ENCODE measurements around the gene LRRIQ4.

The LRRIQ4 gene

DNA sequence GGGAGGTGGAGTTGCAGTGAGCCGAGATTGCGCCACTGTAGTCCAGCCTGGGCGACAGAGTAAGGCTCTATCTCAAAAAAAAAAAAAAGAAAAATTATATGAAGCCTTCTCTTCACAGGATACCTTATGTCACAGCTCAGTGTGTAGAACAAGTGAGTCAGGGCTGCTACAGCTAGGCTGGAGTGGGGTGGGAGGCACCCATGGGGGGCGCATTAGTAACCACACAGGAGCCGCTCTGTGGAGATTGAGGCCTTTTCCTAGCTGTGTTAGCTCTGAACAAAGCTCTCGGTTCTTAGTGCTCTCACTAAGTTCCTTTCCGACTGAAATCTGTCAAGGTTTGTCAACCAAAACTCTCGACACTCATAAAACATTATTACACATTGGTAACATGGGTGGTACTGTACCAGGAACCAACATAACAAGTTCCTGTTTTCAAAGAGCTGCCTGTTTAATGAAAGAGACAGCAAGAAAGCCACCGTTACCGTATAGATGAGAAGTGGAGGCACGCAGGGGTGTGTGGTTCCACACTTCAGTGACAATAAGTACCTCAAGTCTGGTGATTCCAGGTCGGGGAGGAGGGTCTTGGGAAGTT, 52.6 kb downstream of the LRRIQ4 start:
- H4K20me1 ChIP-seq (ENCODE audit: insufficient read depth, low read length, poor library complexity, severe bottlenecking): no peaks in the 10 kb centered on the region
- H3K9me3 ChIP-seq (ENCODE audit: insufficient read depth, low read depth, low read length): no peaks in the 10 kb centered on the region
- peaks cover 3% of the 10 kb centered on the region for H3K4me1 ChIP-seq (ENCODE audit: insufficient read depth, low read length, poor library complexity, severe bottlenecking)
- no peak overlapping the region for H2AFZ ChIP-seq (ENCODE audit: low read length)
- TF ChIP-seq EZH2phosphoT487 (IDR thresholded peaks at IDR 0.05; ENCODE audit: borderline replicate concordance): no peak
- TF ChIP-seq, protein P1, sequence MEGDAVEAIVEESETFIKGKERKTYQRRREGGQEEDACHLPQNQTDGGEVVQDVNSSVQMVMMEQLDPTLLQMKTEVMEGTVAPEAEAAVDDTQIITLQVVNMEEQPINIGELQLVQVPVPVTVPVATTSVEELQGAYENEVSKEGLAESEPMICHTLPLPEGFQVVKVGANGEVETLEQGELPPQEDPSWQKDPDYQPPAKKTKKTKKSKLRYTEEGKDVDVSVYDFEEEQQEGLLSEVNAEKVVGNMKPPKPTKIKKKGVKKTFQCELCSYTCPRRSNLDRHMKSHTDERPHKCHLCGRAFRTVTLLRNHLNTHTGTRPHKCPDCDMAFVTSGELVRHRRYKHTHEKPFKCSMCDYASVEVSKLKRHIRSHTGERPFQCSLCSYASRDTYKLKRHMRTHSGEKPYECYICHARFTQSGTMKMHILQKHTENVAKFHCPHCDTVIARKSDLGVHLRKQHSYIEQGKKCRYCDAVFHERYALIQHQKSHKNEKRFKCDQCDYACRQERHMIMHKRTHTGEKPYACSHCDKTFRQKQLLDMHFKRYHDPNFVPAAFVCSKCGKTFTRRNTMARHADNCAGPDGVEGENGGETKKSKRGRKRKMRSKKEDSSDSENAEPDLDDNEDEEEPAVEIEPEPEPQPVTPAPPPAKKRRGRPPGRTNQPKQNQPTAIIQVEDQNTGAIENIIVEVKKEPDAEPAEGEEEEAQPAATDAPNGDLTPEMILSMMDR (conservative IDR thresholded peaks at IDR 0.05; ENCODE audit: low read length): no peak
- H3K9me2 ChIP-seq (replicated peaks; ENCODE audit: low read depth, low read length): no peaks in the 10 kb centered on the region
- H3K27me3 ChIP-seq (ENCODE audit: insufficient read depth, low read length, poor library complexity, severe bottlenecking): peaks cover 39% of the 10 kb centered on the region
- H3K4me2 ChIP-seq (ENCODE audit: low read depth, low read length, poor library complexity, severe bottlenecking): no peak overlapping the region
- no peak overlapping the region for H3K4me3 ChIP-seq (ENCODE audit: low read length, poor library complexity, severe bottlenecking)
- H3K9ac ChIP-seq (ENCODE audit: low read depth, low read length, poor library complexity, severe bottlenecking): no peak overlapping the region
- H3F3A ChIP-seq (ENCODE audit: low read depth): no peaks in the 10 kb centered on the region
- H3K79me2 ChIP-seq (ENCODE audit: insufficient read depth, low read length): no peaks in the 10 kb centered on the region
- no peaks in the 10 kb centered on the region for H3K36me3 ChIP-seq (ENCODE audit: insufficient read depth, low read length)

DNA sequence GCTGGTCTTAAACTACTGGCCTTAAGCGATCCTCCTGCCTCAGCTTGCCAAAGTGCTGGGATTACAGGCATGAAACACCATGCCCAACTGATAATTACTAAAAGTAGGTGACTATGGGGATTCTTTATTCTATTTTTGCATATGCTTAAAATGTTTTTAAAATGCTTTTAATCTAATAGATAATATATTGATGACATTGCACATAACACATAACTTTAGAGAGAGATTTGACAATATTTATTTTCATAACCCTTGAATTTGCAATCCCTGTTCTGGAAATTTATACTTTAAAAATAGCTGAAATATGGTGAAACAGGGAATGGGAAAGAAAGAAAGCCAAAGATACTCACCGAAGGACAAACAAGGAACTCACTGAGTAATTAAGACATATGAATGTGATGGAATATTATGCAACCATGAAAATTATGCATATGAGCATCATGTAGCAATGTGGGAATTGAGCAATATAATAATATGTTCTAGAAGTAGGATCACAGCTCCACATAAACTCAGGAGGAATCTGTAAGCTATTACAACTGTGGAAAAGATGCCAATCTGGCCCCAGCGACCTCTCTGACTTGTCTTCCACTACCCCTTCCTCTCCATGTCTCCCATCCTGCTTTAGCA, 55.0 kb downstream of the LRRIQ4 start:
- Histone ChIP-seq H3F3A (ENCODE audit: low read depth) (no peaks in the 10 kb centered on the region), H3K4me1 (ENCODE audit: insufficient read depth, low read length, poor library complexity, severe bottlenecking) (peaks cover 10% of the 10 kb centered on the region), H3K9me2 (replicated peaks; ENCODE audit: low read depth, low read length) (no peaks in the 10 kb centered on the region), H3K36me3 (ENCODE audit: insufficient read depth, low read length) (no peaks in the 10 kb centered on the region), H3K4me2 (ENCODE audit: low read depth, low read length, poor library complexity, severe bottlenecking) (no peak overlapping the region), H3K9ac (ENCODE audit: low read depth, low read length, poor library complexity, severe bottlenecking) (no peak overlapping the region), H4K20me1 (ENCODE audit: insufficient read depth, low read length, poor library complexity, severe bottlenecking) (no peaks in the 10 kb centered on the region), H3K4me3 (ENCODE audit: low read length, poor library complexity, severe bottlenecking) (no peak overlapping the region), H3K9me3 (ENCODE audit: insufficient read depth, low read depth, low read length) (no peaks in the 10 kb centered on the region), H3K27me3 (ENCODE audit: insufficient read depth, low read length, poor library complexity, severe bottlenecking) (peaks cover 29% of the 10 kb centered on the region), H2AFZ (ENCODE audit: low read length) (no peak overlapping the region), H3K79me2 (ENCODE audit: insufficient read depth, low read length) (no peaks in the 10 kb centered on the region)
- no peak for TF ChIP-seq EZH2phosphoT487 (IDR thresholded peaks at IDR 0.05; ENCODE audit: borderline replicate concordance)
- TF ChIP-seq, protein P1 (conservative IDR thresholded peaks at IDR 0.05; ENCODE audit: low read length): no peak

DNA sequence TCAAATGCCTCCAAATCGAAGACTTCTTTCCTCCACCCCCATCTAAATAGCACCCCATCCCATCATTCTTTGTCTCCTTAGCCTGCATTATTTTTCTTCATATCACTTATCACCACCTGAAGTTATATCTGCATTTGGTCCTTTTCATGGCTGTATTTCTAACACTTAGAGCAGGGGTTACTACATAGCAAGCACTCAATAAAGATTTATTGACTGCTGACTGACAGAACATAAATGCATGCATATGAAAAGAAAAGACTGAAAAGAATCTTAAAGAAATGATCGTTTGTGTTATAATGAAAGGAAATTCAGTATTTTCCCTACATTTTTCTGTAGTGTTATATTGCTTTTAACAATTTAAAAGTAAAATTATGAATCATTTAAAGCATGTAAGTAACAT, 55.7 kb downstream of the LRRIQ4 start:
- H2AFZ ChIP-seq (ENCODE audit: low read length): no peak overlapping the region
- H3K36me3 ChIP-seq (ENCODE audit: insufficient read depth, low read length): no peaks in the 10 kb centered on the region
- no peaks in the 10 kb centered on the region for H3F3A ChIP-seq (ENCODE audit: low read depth)
- no peaks in the 10 kb centered on the region for H3K9me2 ChIP-seq (replicated peaks; ENCODE audit: low read depth, low read length)
- no peaks in the 10 kb centered on the region for H3K9me3 ChIP-seq (ENCODE audit: insufficient read depth, low read depth, low read length)
- H3K4me2 ChIP-seq (ENCODE audit: low read depth, low read length, poor library complexity, severe bottlenecking): no peak overlapping the region
- no peaks in the 10 kb centered on the region for H3K79me2 ChIP-seq (ENCODE audit: insufficient read depth, low read length)
- H4K20me1 ChIP-seq (ENCODE audit: insufficient read depth, low read length, poor library complexity, severe bottlenecking): no peaks in the 10 kb centered on the region
- H3K27me3 ChIP-seq (ENCODE audit: insufficient read depth, low read length, poor library complexity, severe bottlenecking): peaks cover 29% of the 10 kb centered on the region
- no peak overlapping the region for H3K4me3 ChIP-seq (ENCODE audit: low read length, poor library complexity, severe bottlenecking)
- peaks cover 8% of the 10 kb centered on the region for H3K4me1 ChIP-seq (ENCODE audit: insufficient read depth, low read length, poor library complexity, severe bottlenecking)
- TF ChIP-seq EZH2phosphoT487 (IDR thresholded peaks at IDR 0.05; ENCODE audit: borderline replicate concordance): no peak
- TF ChIP-seq, protein P1 (conservative IDR thresholded peaks at IDR 0.05; ENCODE audit: low read length): no peak
- H3K9ac ChIP-seq (ENCODE audit: low read depth, low read length, poor library complexity, severe bottlenecking): no peak overlapping the region

All from Loucy (cell line).